HL-60/S4 treated with retinoic acid at 250 ng/mL for 4 days and 3 days (cell line): ENCODE results near the gene CEP112.
"Not testable (repeated sequence)": the region's sequence is repeated elsewhere in the genome, so short reads cannot be mapped to it uniquely, and the experiment has no call there.

Source experiments
- in situ Hi-C: fragments of 300-500 bp; cut with MboI; formaldehyde crosslinking; loops from 2 replicates; pipeline ENCODE4 v1.7.0; 2022; ENCODE audit warnings: low sequenced_read_pairs

CEP112 gene

DNA sequence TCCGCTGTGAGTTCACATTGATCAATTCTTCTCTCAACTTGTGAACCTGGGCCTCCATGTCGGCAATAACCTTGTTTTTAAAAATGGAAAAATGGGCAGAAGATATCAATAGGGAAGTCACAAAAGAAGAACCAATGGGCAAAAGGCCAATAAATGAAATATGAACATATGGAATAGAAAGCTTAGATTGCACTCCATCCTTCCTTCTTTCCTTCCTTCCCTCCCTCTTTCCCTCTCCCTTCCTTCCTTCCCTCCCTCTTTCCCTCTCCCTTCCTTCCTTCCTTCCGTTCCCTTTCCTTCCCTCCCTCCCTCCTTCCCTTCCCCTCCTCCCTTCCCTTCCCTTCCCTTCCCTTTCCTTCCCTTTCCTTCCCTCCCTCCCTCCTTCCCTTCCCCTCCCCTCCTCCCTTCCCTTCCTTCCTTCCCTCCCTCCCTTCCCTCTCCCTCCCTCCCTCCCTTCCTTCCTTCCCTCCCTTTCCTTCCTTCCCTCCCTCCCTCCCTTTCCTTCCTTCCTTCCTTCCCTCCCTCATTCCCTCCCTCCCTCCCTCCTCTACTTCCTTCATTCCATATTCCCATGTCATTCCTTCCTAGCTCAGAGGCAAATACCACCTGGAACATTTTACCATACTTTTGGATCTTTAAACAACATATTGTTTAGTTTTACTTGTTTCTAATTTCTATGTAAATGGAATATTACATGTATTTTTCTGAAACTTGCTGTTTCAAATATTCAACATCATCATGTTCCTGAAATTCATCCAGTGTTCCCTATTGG, 339.8 kb downstream of the CEP112 start:
- in situ Hi-C loops: no loop called here

DNA sequence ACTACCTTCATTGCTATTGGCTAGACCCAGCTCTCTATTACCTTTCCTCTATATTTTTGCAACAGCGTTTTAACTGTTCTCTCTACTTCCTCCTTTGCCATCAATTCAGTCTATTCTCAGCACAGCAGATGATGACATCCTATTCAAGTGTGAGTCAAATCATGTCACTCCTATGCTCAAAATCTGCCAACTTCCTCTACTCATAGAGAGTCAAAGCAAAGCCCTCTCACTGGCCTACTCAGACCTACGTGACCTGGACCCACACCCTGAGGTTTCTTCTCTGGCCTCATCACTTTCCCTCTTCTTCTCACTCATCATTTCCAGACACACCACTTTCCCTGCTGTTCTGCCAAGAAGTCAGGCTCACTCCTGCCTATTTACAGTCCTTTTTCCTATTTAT, 341.4 kb downstream of the CEP112 start:
- in situ Hi-C loops: no loop called here

DNA sequence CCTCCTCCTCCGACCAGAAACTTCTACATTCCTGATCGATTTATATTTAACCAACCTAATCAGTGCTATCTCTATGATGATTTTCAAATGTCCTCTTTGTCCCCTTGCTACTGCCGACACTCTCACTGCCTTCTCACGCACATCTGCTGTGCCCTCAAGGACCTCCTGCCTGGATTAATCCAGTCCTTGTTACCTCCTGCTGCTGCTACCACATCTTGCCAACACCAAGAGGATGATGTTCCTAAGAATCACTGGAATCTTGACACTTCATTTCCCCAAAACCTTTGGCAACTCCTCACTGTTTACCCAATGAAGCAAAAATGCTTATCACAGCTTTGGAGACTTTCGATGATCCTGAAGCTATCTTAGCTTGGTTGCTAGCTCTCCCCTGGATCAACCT, 343.2 kb downstream of the CEP112 start:
- in situ Hi-C loops: no loop called here

DNA sequence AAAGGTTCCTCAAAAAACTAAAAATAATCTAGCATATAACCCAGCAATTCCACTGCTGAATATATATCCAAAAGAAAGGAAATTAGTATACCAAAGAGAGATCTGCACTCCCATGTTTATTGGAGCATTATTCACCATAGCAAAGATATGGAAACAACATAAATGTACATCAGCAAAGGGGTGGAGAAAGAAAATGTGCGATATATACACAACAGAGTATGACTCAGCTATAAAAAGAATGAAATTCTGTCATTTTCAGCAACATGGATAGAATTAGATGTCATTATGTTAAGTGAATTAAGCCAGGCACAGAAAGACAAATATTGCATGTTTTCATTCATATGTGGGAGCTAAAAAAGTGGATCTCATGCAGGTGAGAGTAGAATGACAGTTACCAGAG, 350.8 kb downstream of the CEP112 start:
- in situ Hi-C loops: no loop called here

DNA sequence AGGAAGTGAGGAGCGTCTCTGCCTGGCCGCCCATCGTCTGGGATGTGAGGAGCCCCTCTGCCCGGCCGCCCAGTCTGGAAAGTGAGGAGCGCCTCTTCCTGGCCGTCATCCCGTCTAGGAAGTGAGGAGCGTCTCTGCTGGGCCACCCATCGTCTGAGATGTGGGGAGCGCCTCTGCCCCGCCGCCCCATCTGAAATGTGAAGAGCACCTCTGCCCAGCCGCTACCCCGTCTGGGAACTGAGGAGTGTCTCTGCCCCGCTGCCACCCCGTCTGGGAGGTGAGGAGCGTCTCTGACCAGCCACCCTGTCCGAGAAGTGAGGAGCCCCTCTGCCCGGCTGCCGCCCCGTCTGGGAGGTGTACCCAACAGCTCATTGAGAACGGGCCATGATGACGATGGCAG, 354.7 kb downstream of the CEP112 start:
- in situ Hi-C loops: not testable (repeated sequence)

DNA sequence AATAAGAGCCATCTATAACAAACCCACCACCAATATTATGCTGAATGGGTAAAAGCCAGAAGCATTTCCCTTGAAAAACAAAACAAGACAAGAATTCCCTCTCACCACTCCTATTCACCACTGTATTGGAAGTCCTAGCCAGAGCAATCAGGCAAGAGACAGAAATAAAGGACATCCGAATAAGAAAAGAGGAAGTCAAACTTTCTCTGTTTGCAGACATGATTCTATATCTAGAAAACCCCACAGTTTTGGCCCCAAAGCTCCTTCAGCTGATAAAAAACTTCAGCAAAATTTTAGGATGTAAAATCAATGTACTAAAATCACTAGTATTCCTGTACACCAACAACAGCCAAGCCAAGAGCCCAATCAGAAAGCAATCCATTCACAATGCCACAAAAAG, 358.7 kb downstream of the CEP112 start:
- in situ Hi-C loops: no loop called here

DNA sequence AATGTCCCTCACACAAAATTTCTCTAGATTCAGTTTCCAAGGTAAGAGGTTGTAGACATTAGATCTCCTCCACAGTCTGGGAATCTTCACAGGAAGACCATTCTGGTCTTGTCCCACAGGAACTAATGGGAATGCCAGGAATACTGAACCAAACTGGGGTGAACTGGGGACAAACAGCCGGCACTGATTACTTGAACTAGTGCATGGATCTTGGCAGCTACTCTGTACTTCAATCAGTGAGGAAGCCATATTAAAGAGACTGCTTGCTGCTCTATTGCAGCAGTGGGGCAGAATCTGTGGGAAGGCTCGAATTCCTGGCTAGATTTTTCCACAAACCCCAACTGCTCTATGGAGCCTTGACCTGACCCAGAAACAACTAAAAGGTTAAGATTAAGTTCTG, 361.6 kb downstream of the CEP112 start:
- in situ Hi-C loops: no loop called here

DNA sequence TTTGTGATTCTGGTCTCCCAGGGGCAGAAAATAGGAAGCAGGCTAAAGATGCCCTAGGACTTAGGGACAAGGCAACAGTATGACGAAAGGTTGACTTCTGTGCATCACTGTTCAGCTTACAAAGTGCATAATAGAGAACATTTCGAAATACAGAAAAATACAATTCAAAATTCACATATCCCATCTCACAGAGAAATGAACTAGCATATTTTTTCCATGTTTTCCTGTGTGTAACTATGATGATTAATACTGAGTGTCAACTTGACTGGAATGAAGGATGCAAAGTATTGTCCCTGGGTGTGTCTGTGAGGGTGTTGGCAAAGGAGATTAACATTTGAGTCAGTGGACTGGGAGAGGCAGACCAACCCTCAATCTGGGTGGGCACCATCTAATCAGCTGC, 365.4 kb downstream of the CEP112 start:
- in situ Hi-C loops: not testable (repeated sequence)

DNA sequence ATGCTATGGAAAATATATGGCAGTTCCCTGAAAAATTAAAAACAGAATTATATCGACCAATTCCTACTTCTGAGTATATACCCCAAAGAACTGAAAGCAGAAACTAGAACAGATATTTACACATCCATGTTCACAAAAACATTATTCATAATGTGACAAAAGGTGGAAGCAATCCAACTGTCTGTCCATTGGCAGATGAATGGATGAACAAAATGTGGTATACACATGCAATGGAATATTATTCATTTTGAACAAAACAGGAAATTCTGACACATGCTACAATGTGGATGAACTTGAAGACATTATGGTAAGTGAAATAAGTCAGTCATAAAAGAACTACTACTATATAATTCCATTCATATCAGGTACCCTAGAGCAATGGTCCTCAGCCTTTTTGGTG, 367.0 kb downstream of the CEP112 start:
- in situ Hi-C loops: no loop called here

DNA sequence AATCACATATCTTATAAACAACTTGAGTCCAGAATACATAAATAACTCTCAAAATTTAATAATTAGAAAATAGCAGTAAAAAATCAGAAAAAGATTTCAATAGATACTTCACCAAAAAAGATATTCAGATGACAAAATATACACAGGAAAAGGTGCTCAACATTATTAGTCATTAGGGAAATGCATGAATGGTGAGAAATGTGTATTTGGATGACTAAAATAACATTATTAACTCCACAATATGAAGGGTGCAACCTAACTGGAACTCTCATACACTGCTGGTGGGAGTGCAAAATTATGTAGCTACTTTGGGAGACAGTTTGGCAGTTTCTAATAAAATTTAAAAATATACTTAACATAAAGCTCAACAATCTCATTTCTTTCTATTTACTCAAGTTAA, 368.2 kb downstream of the CEP112 start:
- in situ Hi-C loops: no loop called here

DNA sequence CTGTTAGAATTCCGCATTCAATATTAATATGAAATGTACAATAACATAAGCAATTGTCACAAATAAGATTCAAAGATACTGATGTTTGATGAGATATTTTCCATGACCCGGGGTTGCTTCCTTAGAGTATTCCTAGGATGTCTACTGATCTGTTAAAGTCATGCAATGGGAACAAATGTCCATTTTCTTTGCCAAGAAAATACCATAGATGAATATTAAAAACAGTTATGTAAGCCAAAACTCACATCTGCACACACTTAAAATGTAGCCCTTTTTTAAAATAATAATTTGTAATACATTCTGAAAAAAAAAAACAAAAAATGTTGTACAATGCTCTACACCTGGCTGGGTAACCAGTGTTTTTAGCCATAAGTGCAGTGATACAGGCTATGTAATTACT, 371.1 kb downstream of the CEP112 start:
- in situ Hi-C loops: no loop called here

DNA sequence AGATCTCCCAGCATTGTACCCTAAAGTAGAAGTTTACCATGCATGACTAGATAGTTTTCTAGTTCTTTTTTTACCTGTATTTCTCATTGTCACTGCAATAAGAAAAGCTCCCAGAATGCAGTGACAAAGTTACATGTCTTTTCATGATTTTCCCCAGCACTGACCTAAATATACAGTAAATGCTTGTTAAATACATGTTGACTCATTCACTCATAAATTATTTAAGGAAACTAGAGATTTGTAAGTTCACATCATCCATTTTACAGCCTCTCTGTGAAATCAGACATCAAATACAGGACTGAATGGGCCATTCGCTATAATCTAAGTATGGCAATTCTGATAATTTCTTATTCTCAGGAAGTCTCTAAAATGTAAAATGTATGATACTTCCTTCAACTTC, 371.6 kb downstream of the CEP112 start:
- in situ Hi-C loops: no loop called here

DNA sequence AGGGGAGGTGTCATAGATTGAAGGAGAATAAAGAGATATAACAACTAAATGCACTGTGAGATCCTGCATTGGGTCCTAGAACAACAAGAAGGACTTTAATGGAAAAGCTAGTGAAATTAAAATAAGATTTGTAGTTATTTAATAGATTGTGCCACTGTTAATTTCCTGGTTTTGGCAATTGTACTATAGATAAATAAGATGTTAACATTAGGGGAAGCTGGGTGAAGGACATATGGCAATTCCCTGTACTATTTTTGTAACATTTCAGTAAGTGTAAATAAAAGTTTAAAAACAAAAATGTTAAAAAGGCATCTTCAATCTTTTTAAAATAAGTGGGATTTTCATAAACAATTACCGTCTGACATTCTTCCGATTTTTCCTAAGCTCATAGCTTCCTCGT, 372.1 kb downstream of the CEP112 start:
- in situ Hi-C loops: no loop called here

DNA sequence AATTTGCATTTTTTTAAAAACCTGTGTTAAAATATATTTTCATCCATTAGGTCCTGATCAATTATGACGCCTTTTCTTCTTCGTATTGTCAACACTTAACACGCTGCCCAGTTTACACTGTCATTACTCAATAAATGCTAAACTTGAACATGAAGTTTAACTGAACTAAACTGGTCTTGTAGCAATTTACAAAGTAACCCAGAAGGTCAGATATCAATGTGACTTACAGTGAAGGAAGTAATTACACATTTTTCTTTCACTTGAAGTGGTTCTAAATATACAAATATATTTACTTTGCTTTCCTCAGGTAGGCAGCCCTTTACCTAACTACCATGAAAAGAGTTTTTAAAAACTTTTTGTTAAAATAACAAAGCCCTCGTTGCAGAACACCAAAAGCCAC, 374.0 kb downstream of the CEP112 start:
- in situ Hi-C loops: no loop called here

DNA sequence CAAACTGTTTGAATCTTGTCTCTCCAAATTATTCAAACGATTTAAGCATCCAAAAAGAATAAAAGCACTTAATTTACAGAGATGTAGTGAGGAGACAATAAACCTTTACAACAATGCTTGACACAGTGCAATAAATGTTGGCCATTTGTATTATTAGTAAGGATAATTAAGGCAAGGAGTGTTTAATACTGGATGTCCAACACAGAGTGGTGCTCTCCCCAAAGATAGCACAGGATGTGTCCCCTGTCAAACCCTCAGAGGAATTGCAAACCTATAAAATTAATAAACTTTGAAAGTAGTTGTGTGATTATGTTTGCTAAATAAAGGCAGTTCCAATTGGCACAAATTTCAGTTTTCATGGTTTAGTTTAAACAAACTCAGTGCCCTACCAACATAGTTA, 377.5 kb downstream of the CEP112 start:
- in situ Hi-C loops: no loop called here

DNA sequence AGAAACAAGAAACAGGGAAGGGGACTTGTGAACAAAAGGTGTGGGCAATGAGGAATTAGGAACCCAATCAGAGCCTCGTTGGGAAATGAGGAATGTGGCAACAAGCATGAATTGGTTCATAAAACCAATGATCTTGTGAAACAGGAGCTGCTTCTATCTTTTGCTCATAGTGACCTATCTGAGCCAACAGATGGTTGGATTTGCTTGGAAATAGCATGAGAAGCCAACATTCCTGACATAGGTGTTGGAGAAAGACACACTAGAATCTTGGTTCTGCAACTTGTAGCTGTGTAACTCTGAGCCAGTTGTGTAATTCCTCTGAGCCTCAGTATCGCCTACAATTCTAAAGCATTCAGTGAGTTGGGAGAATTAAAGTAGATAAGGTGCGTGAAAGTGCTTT, 378.6 kb downstream of the CEP112 start:
- in situ Hi-C loops: no loop called here

DNA sequence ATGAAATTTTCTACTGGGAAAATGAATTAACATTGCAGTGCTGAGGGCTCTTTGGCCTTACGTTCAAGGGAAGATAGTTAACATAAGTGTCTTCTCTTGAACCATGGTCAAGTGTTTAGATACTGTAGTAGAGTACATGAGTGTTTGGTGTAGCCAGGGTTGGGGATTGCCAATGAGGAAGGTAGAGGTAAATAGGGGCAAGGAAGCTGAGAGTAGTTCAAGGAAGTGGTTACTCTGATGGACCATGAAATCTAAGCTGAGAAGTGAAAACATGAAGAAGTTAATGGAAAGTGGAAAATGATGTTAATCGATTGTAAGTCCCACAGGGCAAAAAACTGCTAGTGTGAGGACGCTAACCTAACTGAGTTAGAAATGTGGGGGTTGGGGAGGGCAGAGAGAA, 380.9 kb downstream of the CEP112 start:
- in situ Hi-C loops: no loop called here

DNA sequence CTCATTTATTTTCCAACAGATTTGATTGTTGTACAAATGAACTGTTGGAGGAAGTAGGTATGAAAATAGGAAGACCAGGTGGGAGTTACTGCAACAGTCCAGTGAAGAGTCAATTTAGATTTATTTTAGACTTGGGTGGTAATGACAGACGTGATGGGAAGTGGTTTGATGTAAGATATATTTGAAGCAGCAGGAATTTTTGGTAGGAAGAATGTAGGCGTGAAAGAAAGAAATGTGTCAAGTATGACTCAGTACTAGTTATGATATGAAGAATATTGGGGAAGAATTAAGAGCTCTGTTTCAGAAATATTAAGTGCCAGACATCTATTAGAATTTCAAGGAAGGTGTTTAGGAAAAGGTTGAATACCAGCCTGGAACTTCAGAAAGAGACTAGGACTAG, 382.6 kb downstream of the CEP112 start:
- in situ Hi-C loops: no loop called here

DNA sequence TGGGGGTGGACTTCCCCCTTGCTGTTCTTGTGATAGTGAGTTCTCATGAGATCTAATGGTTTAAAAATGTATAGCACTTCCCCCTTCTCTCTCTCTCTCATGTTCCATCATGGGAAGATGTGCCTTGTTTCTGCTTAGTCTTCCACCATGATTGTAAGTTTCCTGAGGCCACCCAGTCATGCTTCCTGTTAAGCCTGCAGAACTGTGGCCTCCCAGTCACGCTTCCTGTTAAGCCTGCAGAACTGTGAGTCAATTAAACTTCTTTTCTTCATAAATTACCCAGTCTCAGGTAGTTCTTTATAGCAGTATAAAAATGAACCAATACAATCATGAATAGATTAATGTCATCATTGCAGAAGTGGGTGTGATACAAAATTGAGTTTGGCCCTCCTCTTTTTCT, 383.4 kb downstream of the CEP112 start:
- in situ Hi-C loops: not testable (repeated sequence)

DNA sequence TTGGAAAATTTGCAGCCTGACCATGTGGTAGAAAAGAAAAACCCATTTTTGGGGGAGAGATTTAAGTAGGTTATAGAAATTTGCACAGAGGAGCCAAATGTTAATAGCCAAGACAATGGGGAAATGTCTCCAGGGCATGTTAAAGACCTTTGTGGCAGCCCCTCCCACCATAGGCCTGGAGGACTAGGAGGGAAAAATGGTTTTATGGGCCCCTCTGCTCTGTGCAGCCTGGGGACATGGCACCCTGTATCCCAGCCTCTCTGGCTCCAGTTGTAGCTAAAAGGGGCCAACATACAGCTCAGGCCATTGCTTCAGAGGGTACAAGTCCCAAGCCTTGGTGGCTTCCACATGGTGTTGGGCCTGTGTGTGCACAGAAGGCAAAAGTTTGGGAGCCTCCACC, 384.6 kb downstream of the CEP112 start:
- in situ Hi-C loops: no loop called here

DNA sequence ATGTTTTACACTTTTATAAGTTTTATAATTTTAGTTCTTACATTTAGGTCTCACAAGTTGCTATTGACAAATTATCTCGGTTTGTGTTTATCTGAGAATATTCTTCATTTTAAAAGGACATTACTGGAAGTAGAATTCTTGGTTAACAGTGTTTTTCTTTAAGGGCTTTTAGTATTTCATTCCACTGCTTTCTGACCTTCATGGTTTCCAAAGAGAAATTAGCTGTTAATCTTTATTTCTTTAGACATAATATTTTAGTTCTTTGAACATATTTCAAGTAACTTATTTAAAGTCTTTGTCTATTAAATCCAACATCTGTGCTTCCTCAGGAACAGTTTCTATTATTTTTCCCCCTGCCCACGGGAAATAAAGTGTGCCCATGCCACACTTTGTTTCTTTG, 390.4 kb downstream of the CEP112 start:
- in situ Hi-C loops: no loop called here

DNA sequence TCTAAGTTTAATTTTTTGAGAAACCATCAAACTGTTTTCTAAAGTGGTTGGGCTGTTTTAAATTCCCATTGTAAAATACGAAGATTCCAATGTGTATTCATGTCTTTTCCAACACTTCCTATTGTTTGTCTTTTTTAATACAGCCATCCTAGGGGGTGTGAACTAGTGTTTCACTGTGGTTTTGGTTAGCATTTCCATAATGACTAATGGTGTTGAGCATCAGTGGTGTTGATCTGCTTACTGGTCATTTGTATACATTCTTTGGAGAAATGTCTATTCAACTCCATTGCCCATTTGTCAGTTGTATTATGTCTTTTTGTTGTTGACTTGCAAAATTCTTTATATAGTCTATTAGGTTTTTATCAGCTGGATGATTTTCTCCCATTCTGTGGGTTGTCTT, 391.3 kb downstream of the CEP112 start:
- in situ Hi-C loops: no loop called here

DNA sequence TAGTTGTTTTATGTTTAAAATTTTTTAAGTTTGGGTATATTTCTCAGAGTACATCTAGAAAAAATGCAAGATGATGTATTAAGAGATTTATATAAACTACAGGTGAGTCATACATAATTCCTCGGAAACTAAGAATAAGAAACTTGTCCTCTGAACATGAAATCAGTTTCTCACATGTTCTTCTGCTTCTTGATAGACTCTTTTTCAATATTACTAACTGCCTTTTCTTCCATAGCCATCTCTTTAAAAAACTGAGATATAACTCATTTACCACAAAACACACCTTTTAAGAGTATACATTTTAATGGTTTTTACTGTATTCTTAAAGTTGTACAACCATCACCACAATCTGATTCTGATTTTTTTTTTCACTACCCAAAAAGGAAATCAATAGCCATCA, 392.1 kb downstream of the CEP112 start:
- in situ Hi-C loops: no loop called here
